Measurements from ENCODE around the gene SRGAP2C.
A peak's percentile ranks its signal among the peaks of the same experiment; 100 is the strongest.
"Not testable (repeated sequence)": the region's sequence is repeated elsewhere in the genome, so short reads cannot be mapped to it uniquely, and the experiment has no call there.

The SRGAP2C gene

GRCh38 chr1:121281480-121281879 is 96.7 kb downstream of the SRGAP2C start:
- DNase-seq: not testable (repeated sequence)

GRCh38 chr1:121283587-121284180 is 98.9 kb downstream of the SRGAP2C start:
- DNase-seq: not testable (repeated sequence)

- DNase-seq: not testable (repeated sequence)
Observed at GRCh38 chr1:121292590-121292989, 107.8 kb downstream of the SRGAP2C start.

- not testable (repeated sequence) for DNase-seq
Observed at GRCh38 chr1:121293263-121294204, 108.8 kb downstream of the SRGAP2C start.

- DNase-seq: not testable (repeated sequence)
Observed at GRCh38 chr1:121294205-121294570, 109.4 kb downstream of the SRGAP2C start.

GRCh38 chr1:121296563-121296962 is 111.8 kb downstream of the SRGAP2C start:
- not testable (repeated sequence) for DNase-seq

- not testable (repeated sequence) for DNase-seq
Observed at GRCh38 chr1:121298529-121298928, 113.8 kb downstream of the SRGAP2C start.

GRCh38 chr1:121299514-121300149 is 114.9 kb downstream of the SRGAP2C start:
- DNase-seq: not testable (repeated sequence)

GRCh38 chr1:121301876-121302275 is 117.1 kb downstream of the SRGAP2C start:
- not testable (repeated sequence) for DNase-seq

GRCh38 chr1:121307759-121308158 is 123.0 kb downstream of the SRGAP2C start:
- DNase-seq: not testable (repeated sequence)

GRCh38 chr1:121315509-121315908 is 130.7 kb downstream of the SRGAP2C start:
- not testable (repeated sequence) for DNase-seq

GRCh38 chr1:121316081-121316480 is 131.3 kb downstream of the SRGAP2C start:
- DNase-seq: not testable (repeated sequence)

GRCh38 chr1:121317491-121318468 is 133.0 kb downstream of the SRGAP2C start:
- peak; percentile 9 for DNase-seq

- not testable (repeated sequence) for DNase-seq
Observed at GRCh38 chr1:121318687-121319086, 133.9 kb downstream of the SRGAP2C start.

- not testable (repeated sequence) for DNase-seq
Observed at GRCh38 chr1:121321660-121322059, 136.9 kb downstream of the SRGAP2C start.

GRCh38 chr1:121324726-121325125 is 140.0 kb downstream of the SRGAP2C start:
- not testable (repeated sequence) for DNase-seq

- DNase-seq: not testable (repeated sequence)
Observed at GRCh38 chr1:121332141-121332540, 147.4 kb downstream of the SRGAP2C start.

GRCh38 chr1:121332599-121333562 is 148.1 kb downstream of the SRGAP2C start:
- DNase-seq: not testable (repeated sequence)

- DNase-seq: not testable (repeated sequence)
Observed at GRCh38 chr1:121337958-121338357, 153.2 kb downstream of the SRGAP2C start.

GRCh38 chr1:121339611-121340010 is 154.8 kb downstream of the SRGAP2C start:
- not testable (repeated sequence) for DNase-seq

Measured in hematopoietic multipotent progenitor cell treated with erythropoietin and hydrocortisone succinate and interleukin-3 and kit ligand, for 4 days (in vitro differentiated cells).